ENCODE results near the gene LCN2. TPM values are rescaled to one million over a fixed set of nuclear protein-coding genes. Genes with fewer than 3 reads are reported as not detected.
"Not testable (repeated sequence)": the region's sequence is repeated elsewhere in the genome, so short reads cannot be mapped to it uniquely, and the experiment has no call there.

The LCN2 gene
- total RNA-seq, 3 donors from 2014 or later (not counting 1 experiment from before 2014, with no cell fraction given), result 0.82 to 0.99 TPM; not detected in 1

DNA sequence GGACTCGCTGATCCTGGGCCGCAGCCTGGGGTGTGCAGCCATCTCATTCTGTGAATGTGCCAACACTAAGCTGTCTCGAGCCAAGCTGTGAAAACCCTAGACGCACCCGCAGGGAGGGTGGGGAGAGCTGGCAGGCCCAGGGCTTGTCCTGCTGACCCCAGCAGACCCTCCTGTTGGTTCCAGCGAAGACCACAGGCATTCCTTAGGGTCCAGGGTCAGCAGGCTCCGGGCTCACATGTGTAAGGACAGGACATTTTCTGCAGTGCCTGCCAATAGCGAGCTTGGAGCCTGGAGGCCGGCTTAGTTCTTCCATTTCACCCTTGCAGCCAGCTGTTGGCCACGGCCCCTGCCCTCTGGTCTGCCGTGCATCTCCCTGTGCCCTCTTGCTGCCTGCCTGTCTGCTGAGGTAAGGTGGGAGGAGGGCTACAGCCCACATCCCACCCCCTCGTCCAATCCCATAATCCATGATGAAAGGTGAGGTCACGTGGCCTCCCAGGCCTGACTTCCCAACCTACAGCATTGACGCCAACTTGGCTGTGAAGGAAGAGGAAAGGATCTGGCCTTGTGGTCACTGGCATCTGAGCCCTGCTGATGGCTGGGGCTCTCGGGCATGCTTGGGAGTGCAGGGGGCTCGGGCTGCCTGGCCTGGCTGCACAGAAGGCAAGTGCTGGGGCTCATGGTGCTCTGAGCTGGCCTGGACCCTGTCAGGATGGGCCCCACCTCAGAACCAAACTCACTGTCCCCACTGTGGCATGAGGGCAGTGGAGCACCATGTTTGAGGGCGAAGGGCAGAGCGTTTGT lies 41.6 kb upstream of the LCN2 start:
- H3K4me3 ChIP-seq (ENCODE audit: low read length), result no peak overlapping the region
- DNase-seq, result no peak
- H3K4me1 Mint-ChIP-seq, result peaks cover 0 to 5% of the 10 kb centered on the region in 2 donors
- no peak overlapping the region for H3K27ac Mint-ChIP-seq
- H3K4me3 Mint-ChIP-seq, result no peak overlapping the region
- no peak for ATAC-seq
- peaks cover 7% of the 10 kb centered on the region for H3K4me1 ChIP-seq (ENCODE audit: control insufficient read depth, insufficient read depth, low read length)
- H3K9me3 Mint-ChIP-seq, result no peaks in the 10 kb centered on the region
- H3K27me3 Mint-ChIP-seq (ENCODE audit: low read depth in 2 of 2), result no peaks in the 10 kb centered on the region
- TF ChIP-seq, protein P1, sequence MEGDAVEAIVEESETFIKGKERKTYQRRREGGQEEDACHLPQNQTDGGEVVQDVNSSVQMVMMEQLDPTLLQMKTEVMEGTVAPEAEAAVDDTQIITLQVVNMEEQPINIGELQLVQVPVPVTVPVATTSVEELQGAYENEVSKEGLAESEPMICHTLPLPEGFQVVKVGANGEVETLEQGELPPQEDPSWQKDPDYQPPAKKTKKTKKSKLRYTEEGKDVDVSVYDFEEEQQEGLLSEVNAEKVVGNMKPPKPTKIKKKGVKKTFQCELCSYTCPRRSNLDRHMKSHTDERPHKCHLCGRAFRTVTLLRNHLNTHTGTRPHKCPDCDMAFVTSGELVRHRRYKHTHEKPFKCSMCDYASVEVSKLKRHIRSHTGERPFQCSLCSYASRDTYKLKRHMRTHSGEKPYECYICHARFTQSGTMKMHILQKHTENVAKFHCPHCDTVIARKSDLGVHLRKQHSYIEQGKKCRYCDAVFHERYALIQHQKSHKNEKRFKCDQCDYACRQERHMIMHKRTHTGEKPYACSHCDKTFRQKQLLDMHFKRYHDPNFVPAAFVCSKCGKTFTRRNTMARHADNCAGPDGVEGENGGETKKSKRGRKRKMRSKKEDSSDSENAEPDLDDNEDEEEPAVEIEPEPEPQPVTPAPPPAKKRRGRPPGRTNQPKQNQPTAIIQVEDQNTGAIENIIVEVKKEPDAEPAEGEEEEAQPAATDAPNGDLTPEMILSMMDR (IDR thresholded peaks at IDR 0.05), result no peak
- H3K27ac ChIP-seq (ENCODE audit: low read length), result no peak overlapping the region
- peaks cover 50% of the 10 kb centered on the region for H3K36me3 ChIP-seq (ENCODE audit: control insufficient read depth, insufficient read depth, low read length)
- no peaks in the 10 kb centered on the region for H3K27me3 ChIP-seq (ENCODE audit: control insufficient read depth, insufficient read depth, low read length)
- H3K9me3 ChIP-seq (ENCODE audit: control insufficient read depth, insufficient read depth, low read length), result no peaks in the 10 kb centered on the region
- intact Hi-C loops (cut with micrococcal nuclease), result no loop called here
- 90% methylated on average over 17 of the region's 18 CpGs for WGBS (ENCODE audit: insufficient coverage)
- no peaks in the 10 kb centered on the region for H3K36me3 Mint-ChIP-seq

DNA sequence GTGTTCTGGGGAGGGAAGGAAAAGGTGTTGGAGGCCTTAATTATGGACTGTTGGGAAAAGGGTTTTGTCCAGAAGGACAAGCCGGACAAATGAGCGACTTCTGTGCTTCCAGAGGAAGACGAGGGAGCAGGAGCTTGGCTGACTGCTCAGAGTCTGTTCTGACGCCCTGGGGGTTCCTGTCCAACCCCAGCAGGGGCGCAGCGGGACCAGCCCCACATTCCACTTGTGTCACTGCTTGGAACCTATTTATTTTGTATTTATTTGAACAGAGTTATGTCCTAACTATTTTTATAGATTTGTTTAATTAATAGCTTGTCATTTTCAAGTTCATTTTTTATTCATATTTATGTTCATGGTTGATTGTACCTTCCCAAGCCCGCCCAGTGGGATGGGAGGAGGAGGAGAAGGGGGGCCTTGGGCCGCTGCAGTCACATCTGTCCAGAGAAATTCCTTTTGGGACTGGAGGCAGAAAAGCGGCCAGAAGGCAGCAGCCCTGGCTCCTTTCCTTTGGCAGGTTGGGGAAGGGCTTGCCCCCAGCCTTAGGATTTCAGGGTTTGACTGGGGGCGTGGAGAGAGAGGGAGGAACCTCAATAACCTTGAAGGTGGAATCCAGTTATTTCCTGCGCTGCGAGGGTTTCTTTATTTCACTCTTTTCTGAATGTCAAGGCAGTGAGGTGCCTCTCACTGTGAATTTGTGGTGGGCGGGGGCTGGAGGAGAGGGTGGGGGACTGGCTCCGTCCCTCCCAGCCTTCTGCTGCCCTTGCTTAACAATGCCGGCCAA lies 40.8 kb upstream of the LCN2 start:
- ATAC-seq (no peak), DNase-seq (no peak)
- no peak overlapping the region for H3K4me3 Mint-ChIP-seq
- H3K27me3 Mint-ChIP-seq (ENCODE audit: low read depth in 2 of 2), result no peaks in the 10 kb centered on the region
- Histone ChIP-seq H3K27ac (ENCODE audit: low read length) (no peak overlapping the region), H3K4me1 (ENCODE audit: control insufficient read depth, insufficient read depth, low read length) (peaks cover 2% of the 10 kb centered on the region), H3K4me3 (ENCODE audit: low read length) (no peak overlapping the region), H3K36me3 (ENCODE audit: control insufficient read depth, insufficient read depth, low read length) (peaks cover 45% of the 10 kb centered on the region), H3K27me3 (ENCODE audit: control insufficient read depth, insufficient read depth, low read length) (no peaks in the 10 kb centered on the region), H3K9me3 (ENCODE audit: control insufficient read depth, insufficient read depth, low read length) (no peaks in the 10 kb centered on the region)
- H3K27ac Mint-ChIP-seq, result no peak overlapping the region
- H3K9me3 Mint-ChIP-seq, result no peaks in the 10 kb centered on the region
- WGBS (ENCODE audit: insufficient coverage), result 95% methylated on average over 15 of the region's 15 CpGs
- no peaks in the 10 kb centered on the region for H3K36me3 Mint-ChIP-seq
- no peaks in the 10 kb centered on the region for H3K4me1 Mint-ChIP-seq
- intact Hi-C loops (cut with micrococcal nuclease), result no loop called here
- TF ChIP-seq, protein P1 (IDR thresholded peaks at IDR 0.05), result no peak

DNA sequence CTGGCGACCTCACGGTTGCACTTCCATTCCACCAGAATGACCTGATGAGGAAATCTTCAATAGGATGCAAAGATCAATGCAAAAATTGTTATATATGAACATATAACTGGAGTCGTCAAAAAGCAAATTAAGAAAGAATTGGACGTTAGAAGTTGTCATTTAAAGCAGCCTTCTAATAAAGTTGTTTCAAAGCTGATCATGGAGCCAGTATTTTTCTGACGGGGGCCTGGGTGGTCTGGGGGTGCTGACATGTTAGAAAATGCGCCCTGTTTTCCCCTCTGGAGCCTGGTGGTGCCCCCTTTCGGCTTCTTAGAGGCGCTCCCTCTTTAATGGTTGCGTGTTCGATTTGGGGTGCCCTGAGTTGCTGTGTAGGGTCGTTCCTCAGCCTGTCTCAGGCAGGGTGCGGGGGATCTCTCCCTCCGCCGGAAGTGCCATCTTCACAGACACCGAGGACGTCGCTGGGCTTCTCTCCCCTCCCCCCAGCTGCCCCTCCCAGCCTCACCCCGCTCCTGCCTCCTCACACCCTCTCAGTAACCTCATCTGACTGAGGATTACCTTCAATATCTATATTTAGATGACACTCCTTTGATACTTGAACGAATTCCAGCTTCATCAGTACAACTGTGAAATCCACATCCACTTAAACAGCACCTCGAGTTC lies 40.1 kb upstream of the LCN2 start:
- Histone ChIP-seq H3K4me3 (ENCODE audit: low read length) (no peak overlapping the region), H3K4me1 (ENCODE audit: control insufficient read depth, insufficient read depth, low read length) (no peaks in the 10 kb centered on the region), H3K27me3 (ENCODE audit: control insufficient read depth, insufficient read depth, low read length) (no peaks in the 10 kb centered on the region), H3K9me3 (ENCODE audit: control insufficient read depth, insufficient read depth, low read length) (no peaks in the 10 kb centered on the region), H3K27ac (ENCODE audit: low read length) (no peak overlapping the region), H3K36me3 (ENCODE audit: control insufficient read depth, insufficient read depth, low read length) (peaks cover 41% of the 10 kb centered on the region)
- WGBS (ENCODE audit: insufficient coverage), result 88% methylated on average over 20 of the region's 20 CpGs
- H3K36me3 Mint-ChIP-seq, result no peaks in the 10 kb centered on the region
- no peak for ATAC-seq
- peak overlapping the region; percentile 2 to 20 for H3K27ac Mint-ChIP-seq
- DNase-seq, result no peak
- H3K27me3 Mint-ChIP-seq (ENCODE audit: low read depth in 2 of 2), result no peaks in the 10 kb centered on the region
- TF ChIP-seq, protein P1 (IDR thresholded peaks at IDR 0.05), result no peak
- no peak overlapping the region for H3K4me3 Mint-ChIP-seq
- H3K9me3 Mint-ChIP-seq, result no peaks in the 10 kb centered on the region
- no peaks in the 10 kb centered on the region for H3K4me1 Mint-ChIP-seq
- intact Hi-C loops (cut with micrococcal nuclease), result no loop called here

DNA sequence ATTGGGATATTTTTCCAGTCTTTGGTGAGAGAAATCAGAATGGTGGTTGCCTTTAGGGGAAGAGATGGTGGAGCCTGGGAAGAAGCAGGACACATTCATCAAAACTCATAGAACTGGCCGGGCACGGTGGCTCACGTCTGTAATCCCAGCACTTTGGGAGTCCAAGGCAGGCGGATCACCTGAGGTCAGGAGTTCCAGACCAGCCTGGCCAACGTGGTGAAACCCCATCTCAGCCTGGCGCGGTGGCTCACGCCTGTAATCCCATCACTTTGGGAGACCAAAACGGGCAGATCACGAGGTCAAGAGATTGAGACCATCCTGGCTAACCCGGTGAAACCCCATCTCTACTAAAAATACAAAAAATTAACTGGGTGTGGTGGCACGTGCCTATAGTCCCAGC lies 37.5 kb upstream of the LCN2 start:
- H3K36me3 Mint-ChIP-seq; intact Hi-C loops (cut with micrococcal nuclease); H3K27ac ChIP-seq (ENCODE audit: low read length); H3K4me1 Mint-ChIP-seq; H3K27ac Mint-ChIP-seq; H3K27me3 Mint-ChIP-seq (ENCODE audit: low read depth in 2 of 2); H3K9me3 ChIP-seq (ENCODE audit: control insufficient read depth, insufficient read depth, low read length); H3K4me3 Mint-ChIP-seq; H3K27me3 ChIP-seq (ENCODE audit: control insufficient read depth, insufficient read depth, low read length); H3K9me3 Mint-ChIP-seq; DNase-seq; ATAC-seq; H3K4me3 ChIP-seq (ENCODE audit: low read length): not testable (repeated sequence)
- peaks cover 17% of the 10 kb centered on the region for H3K4me1 ChIP-seq (ENCODE audit: control insufficient read depth, insufficient read depth, low read length)
- H3K36me3 ChIP-seq (ENCODE audit: control insufficient read depth, insufficient read depth, low read length), result peaks cover 25% of the 10 kb centered on the region
- WGBS (ENCODE audit: insufficient coverage), result 93% methylated on average over 12 of the region's 12 CpGs

Measured in natural killer cell (primary cell).